IMR-90 (cell line): ENCODE results near the gene VPS39. TPM values are rescaled to one million over a fixed set of nuclear protein-coding genes. Genes with fewer than 3 reads are reported as not detected.

Experiments
- ATAC-seq: fragments of 200-7000 bp; cut with Tn5 transposase; 2 replicates; pipeline ENCODE4 v1.9.1; 2020; ENCODE audit warnings: low read depth, mild to moderate bottlenecking, moderate library complexity
- BruUV-seq: library from RNA; stranded (reverse); fragments of 400-500 nt; replicated peaks from 2 replicates; lab custom pipeline; 2021; lab: Mats Ljungman, UMichigan
- CTCF ChIA-PET: fragments of 300-600 bp; formaldehyde crosslinking; extraction: SDS; loops from one replicate; lab custom pipeline; 2021; ENCODE audit warnings: antibody characterized with exemption; lab: Yijun Ruan, JAX
- POLR2A ChIA-PET: fragments of 300-600 bp; sonication (Branson Sonifier 250); formaldehyde crosslinking; loops from one replicate; lab custom pipeline; 2022; ENCODE audit warnings: antibody characterized with exemption; ENCODE audit not compliant: unreplicated experiment; lab: Charles Lee
- DNase-seq: peaks from one replicate; pipeline ENCODE4 v3.0.0; 2013
- H2AFZ ChIP-seq: replicated peaks from 2 replicates; pipeline ENCODE3; 2013; ENCODE audit warnings: low read length, mild to moderate bottlenecking; ENCODE audit not compliant: poor library complexity
- H2AK5ac ChIP-seq: 2 replicates; pipeline ENCODE4 v1.6.1; 2013; ENCODE audit warnings: low read depth, low read length, inconsistent platforms
- H2AK9ac ChIP-seq: replicated peaks from 2 replicates; pipeline ENCODE3; 2013; ENCODE audit warnings: mild to moderate bottlenecking, low read depth, low read length, moderate library complexity; ENCODE audit not compliant: poor library complexity
- H2BK120ac ChIP-seq: 2 replicates; pipeline ENCODE4 v1.6.1; 2013; ENCODE audit warnings: low read depth, low read length, inconsistent platforms
- H2BK15ac ChIP-seq: 3 replicates; pipeline ENCODE4 v1.6.1; 2013; ENCODE audit warnings: low read depth, low read length, inconsistent platforms
- H2BK20ac ChIP-seq: 2 replicates; pipeline ENCODE4 v1.6.1; 2013; ENCODE audit warnings: low read depth, mild to moderate bottlenecking, inconsistent platforms, low read length, moderate library complexity
- H2BK5ac ChIP-seq: 2 replicates; pipeline ENCODE4 v1.6.1; 2013; ENCODE audit warnings: mild to moderate bottlenecking, low read depth, low read length, inconsistent platforms; ENCODE audit not compliant: poor library complexity, severe bottlenecking
- H3K14ac ChIP-seq: replicated peaks from 2 replicates; pipeline ENCODE4 v1.6.1; 2013; ENCODE audit warnings: low read depth, low read length, inconsistent platforms
- H3K18ac ChIP-seq: 2 replicates; pipeline ENCODE4 v1.6.1; 2013; ENCODE audit warnings: low read depth, low read length, control low read depth
- H3K23ac ChIP-seq: 2 replicates; pipeline ENCODE4 v1.6.1; 2013; ENCODE audit warnings: low read depth, low read length, inconsistent platforms
- H3K27ac ChIP-seq: 2 replicates; pipeline ENCODE4 v1.5.1; 2013; ENCODE audit warnings: mild to moderate bottlenecking, control low read depth, low read length; ENCODE audit not compliant: insufficient read depth
- H3K27me3 ChIP-seq: 2 replicates; pipeline ENCODE4 v1.6.1; 2013; ENCODE audit warnings: low read length; ENCODE audit not compliant: control insufficient read depth, insufficient read depth
- H3K36me3 ChIP-seq: 2 replicates; pipeline ENCODE4 v1.6.1; 2013; ENCODE audit warnings: low read length, mixed read lengths; ENCODE audit not compliant: control insufficient read depth, insufficient read depth
- H3K4ac ChIP-seq: 2 replicates; pipeline ENCODE4 v1.6.1; 2013; ENCODE audit warnings: low read depth, low read length, inconsistent platforms
- H3K4me1 ChIP-seq: 2 replicates; pipeline ENCODE4 v1.6.1; 2013; ENCODE audit warnings: low read length, mixed read lengths; ENCODE audit not compliant: control insufficient read depth, insufficient read depth
- H3K4me2 ChIP-seq: 2 replicates; pipeline ENCODE4 v1.6.1; 2013; ENCODE audit warnings: low read depth, mild to moderate bottlenecking, control low read depth, low read length, moderate library complexity
- H3K4me3 ChIP-seq: 2 replicates; pipeline ENCODE4 v1.5.1; 2013; ENCODE audit warnings: low read depth, mild to moderate bottlenecking, control low read depth, low read length, moderate library complexity; ENCODE audit not compliant: insufficient read depth
- H3K56ac ChIP-seq: 2 replicates; pipeline ENCODE4 v1.6.1; 2013; ENCODE audit warnings: low read length, inconsistent platforms; ENCODE audit not compliant: insufficient read depth; ENCODE audit errors: extremely low read depth
- H3K79me1 ChIP-seq, 2 experiments: 2 replicates each; pipeline ENCODE4 v1.6.1; 2013; ENCODE audit warnings: low read length in 2 of 2, inconsistent platforms in 1 of 2, low read depth in 1 of 2
- H3K9ac ChIP-seq: 2 replicates; pipeline ENCODE4 v1.6.1; 2013; ENCODE audit warnings: low read depth, low read length, control low read depth
- H3K9me1 ChIP-seq: 2 replicates; pipeline ENCODE4 v1.6.1; 2013; ENCODE audit warnings: low read length, inconsistent platforms; ENCODE audit not compliant: insufficient read depth
- H3K9me3 ChIP-seq: 2 replicates; pipeline ENCODE4 v1.6.1; 2013; ENCODE audit warnings: low read length; ENCODE audit not compliant: control insufficient read depth, insufficient read depth
- H4K20me1 ChIP-seq: 2 replicates; pipeline ENCODE4 v1.6.1; 2013; ENCODE audit warnings: low read length, inconsistent platforms; ENCODE audit not compliant: insufficient read depth
- H4K5ac ChIP-seq: 2 replicates; pipeline ENCODE4 v1.6.1; 2013; ENCODE audit warnings: mild to moderate bottlenecking, low read depth, low read length, control low read depth
- H4K8ac ChIP-seq, 2 experiments: 2 replicates each; pipeline ENCODE4 v1.6.1; 2013; ENCODE audit warnings: low read depth in 2 of 2, low read length in 2 of 2, control low read depth in 1 of 2, inconsistent platforms in 1 of 2
- H4K91ac ChIP-seq: 2 replicates; pipeline ENCODE4 v1.6.1; 2013; ENCODE audit warnings: low read depth, low read length, inconsistent platforms; ENCODE audit not compliant: insufficient read depth
- BHLHE40 ChIP-seq: fragments of 150-350 bp; IDR thresholded peaks from 2 replicates; pipeline ENCODE4 v1.6.1; 2016; ENCODE audit warnings: mild to moderate bottlenecking, low read depth, low read length
- CEBPB ChIP-seq: IDR thresholded peaks from 2 replicates; pipeline ENCODE4 v1.6.1; 2012; ENCODE audit warnings: low read depth, low read length, improper control_type of control experiment
- CHD1 ChIP-seq: IDR thresholded peaks from 2 replicates; pipeline ENCODE4 v1.6.1; 2012; ENCODE audit warnings: low read depth, low read length, improper control_type of control experiment
- MAFK ChIP-seq: IDR thresholded peaks from 2 replicates; pipeline ENCODE4 v1.6.1; 2012; ENCODE audit warnings: low read depth, low read length, improper control_type of control experiment
- MAZ ChIP-seq: IDR thresholded peaks from 2 replicates; pipeline ENCODE4 v1.6.1; 2012; ENCODE audit warnings: low read depth, mild to moderate bottlenecking, low read length, improper control_type of control experiment, moderate library complexity, borderline replicate concordance
- NFE2L2 ChIP-seq: fragments of 150-350 bp; IDR thresholded peaks from 2 replicates; pipeline ENCODE4 v1.6.1; 2016; ENCODE audit warnings: low read depth, mild to moderate bottlenecking, low read length
- RAD21 ChIP-seq: IDR thresholded peaks from 2 replicates; pipeline ENCODE4 v1.6.1; 2012; ENCODE audit warnings: low read length, improper control_type of control experiment
- RCOR1 ChIP-seq: IDR thresholded peaks from 2 replicates; pipeline ENCODE4 v1.6.1; 2012; ENCODE audit warnings: mild to moderate bottlenecking, low read length, improper control_type of control experiment; ENCODE audit not compliant: insufficient replicate concordance
- SMC3 ChIP-seq: fragments of 150-350 bp; IDR thresholded peaks from 2 replicates; pipeline ENCODE4 v1.6.1; 2016; ENCODE audit warnings: low read depth, mild to moderate bottlenecking, antibody characterized with exemption, low read length, moderate library complexity
- WGBS, 2 experiments: methylation state at CpG; one replicate each; pipeline versions ENCODE4 v1.1.5 to v1.1.7; 2013; ENCODE audit warnings: missing lambda C conversion rate in 2 of 2; ENCODE audit not compliant: insufficient read length in 1 of 2; ENCODE audit errors: extremely low coverage in 2 of 2; 5-methylcytosine and 5-hydroxymethylcytosine counted together
- dilution Hi-C: fragments of 300-500 bp; cut with HindIII; formaldehyde crosslinking; loops from one replicate; pipeline ENCODE4 v1.14.3; 2018; ENCODE audit warnings: low sequenced_read_pairs; ENCODE audit not compliant: unreplicated experiment
- in situ Hi-C: fragments of 300-500 bp; cut with MboI; formaldehyde crosslinking; loops from 3 replicates; pipeline ENCODE4 v1.14.3; 2019; ENCODE audit warnings: low sequenced_read_pairs, inconsistent platforms, mixed read lengths
- intact Hi-C: fragments of 100-400 bp; cut with micrococcal nuclease; formaldehyde crosslinking; loops from 2 replicates; pipeline ENCODE4 v1.10.0; 2022
- polyA plus RNA-seq, 3 experiments: library from polyadenylated mRNA; depleted of rRNA; stranded (reverse); fragments of >200 nt; gene quantifications; 2 replicates each; pipeline ENCODE4 v1.2.3, GENCODE V29; 2012; ENCODE audit warnings: low replicate concordance in 1 of 3
- total RNA-seq: library from RNA; depleted of rRNA; stranded (reverse); fragments of >200 nt; gene quantifications from 2 replicates; pipeline ENCODE4 v1.2.3, GENCODE V29; 2012
- TF ChIP-seq, protein P1 (sequence below): fragments of 150-350 bp; IDR thresholded peaks from 2 replicates; pipeline ENCODE4 v1.6.1; 2017; ENCODE audit warnings: mild to moderate bottlenecking, antibody characterized with exemption, low read length, low read depth
- TF ChIP-seq, protein P2 (sequence below): conservative IDR thresholded peaks from 2 replicates; pipeline ENCODE4 v1.5.1; 2012; ENCODE audit warnings: mild to moderate bottlenecking, low read depth, low read length, improper control_type of control experiment

VPS39 gene
- total and polyA plus RNA-seq, 2 of the 4 experiments (the other 2 are of a cell fraction) = 49.7 to 52.2 TPM

DNA sequence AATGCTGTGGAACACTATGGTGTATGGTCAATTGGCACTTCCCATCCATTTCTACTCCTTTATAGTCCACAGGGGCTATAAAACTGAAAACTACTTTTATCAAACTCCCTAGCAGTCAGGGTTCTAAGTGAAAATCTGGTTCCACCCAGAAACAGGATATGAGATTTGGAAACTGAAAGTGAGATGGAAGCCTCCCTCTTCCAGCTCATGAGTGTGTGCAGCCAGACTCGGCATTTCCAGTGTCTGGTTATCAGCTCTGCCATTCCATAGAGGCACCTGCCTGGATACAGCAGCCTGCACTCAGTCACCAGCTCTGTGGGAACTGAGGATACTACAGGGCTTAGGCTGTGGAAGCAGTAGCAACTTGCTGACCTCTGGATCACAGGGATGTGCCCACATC lies 37.0 kb downstream of the VPS39 start:
- ChIA-PET CTCF (no interaction called here), POLR2A (no interaction called here)
- H4K20me1 ChIP-seq = no peaks in the 10 kb centered on the region; the same call in 1 of the 2 replicates
- no peak overlapping the region for H3K4me3 ChIP-seq
- H4K8ac ChIP-seq = no peak overlapping the region
- H3K9me1 ChIP-seq = peaks cover 6% of the 10 kb centered on the region; the same call in 1 of the 2 replicates
- no peak overlapping the region for H2BK20ac ChIP-seq
- ATAC-seq (no peak), DNase-seq (no peak)
- H2BK15ac ChIP-seq = no peak overlapping the region
- no peak overlapping the region for H3K23ac ChIP-seq
- no peak for TF ChIP-seq BHLHE40
- TF ChIP-seq CHD1 = no peak
- TF ChIP-seq, protein P1, sequence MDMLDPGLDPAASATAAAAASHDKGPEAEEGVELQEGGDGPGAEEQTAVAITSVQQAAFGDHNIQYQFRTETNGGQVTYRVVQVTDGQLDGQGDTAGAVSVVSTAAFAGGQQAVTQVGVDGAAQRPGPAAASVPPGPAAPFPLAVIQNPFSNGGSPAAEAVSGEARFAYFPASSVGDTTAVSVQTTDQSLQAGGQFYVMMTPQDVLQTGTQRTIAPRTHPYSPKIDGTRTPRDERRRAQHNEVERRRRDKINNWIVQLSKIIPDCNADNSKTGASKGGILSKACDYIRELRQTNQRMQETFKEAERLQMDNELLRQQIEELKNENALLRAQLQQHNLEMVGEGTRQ = no peak
- no peak for TF ChIP-seq SMC3
- no peak for TF ChIP-seq CEBPB
- TF ChIP-seq RCOR1 = no peak
- no peak for TF ChIP-seq MAZ
- TF ChIP-seq MAFK = no peak
- no peak for TF ChIP-seq NFE2L2
- TF ChIP-seq, protein P2, sequence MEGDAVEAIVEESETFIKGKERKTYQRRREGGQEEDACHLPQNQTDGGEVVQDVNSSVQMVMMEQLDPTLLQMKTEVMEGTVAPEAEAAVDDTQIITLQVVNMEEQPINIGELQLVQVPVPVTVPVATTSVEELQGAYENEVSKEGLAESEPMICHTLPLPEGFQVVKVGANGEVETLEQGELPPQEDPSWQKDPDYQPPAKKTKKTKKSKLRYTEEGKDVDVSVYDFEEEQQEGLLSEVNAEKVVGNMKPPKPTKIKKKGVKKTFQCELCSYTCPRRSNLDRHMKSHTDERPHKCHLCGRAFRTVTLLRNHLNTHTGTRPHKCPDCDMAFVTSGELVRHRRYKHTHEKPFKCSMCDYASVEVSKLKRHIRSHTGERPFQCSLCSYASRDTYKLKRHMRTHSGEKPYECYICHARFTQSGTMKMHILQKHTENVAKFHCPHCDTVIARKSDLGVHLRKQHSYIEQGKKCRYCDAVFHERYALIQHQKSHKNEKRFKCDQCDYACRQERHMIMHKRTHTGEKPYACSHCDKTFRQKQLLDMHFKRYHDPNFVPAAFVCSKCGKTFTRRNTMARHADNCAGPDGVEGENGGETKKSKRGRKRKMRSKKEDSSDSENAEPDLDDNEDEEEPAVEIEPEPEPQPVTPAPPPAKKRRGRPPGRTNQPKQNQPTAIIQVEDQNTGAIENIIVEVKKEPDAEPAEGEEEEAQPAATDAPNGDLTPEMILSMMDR = no peak
- TF ChIP-seq RAD21 = no peak
- H3K4me2 ChIP-seq = no peak overlapping the region
- no peak overlapping the region for H3K14ac ChIP-seq
- BruUV-seq = no TSS peak
- H2AK9ac ChIP-seq = no peak overlapping the region
- H4K91ac ChIP-seq = no peak overlapping the region
- no peak overlapping the region for H3K9ac ChIP-seq
- no peak overlapping the region for H3K18ac ChIP-seq
- no peak overlapping the region for H2BK120ac ChIP-seq
- no peak overlapping the region for H3K27ac ChIP-seq
- no peak overlapping the region for H2BK5ac ChIP-seq
- no peak overlapping the region for H2AK5ac ChIP-seq
- H3K79me1 ChIP-seq = peaks cover 0 to 8% of the 10 kb centered on the region in 2 experiments; a peak in 3 of 4 replicates
- dilution Hi-C loops = no loop called here
- intact Hi-C loops = no loop called here
- in situ Hi-C loops = no loop called here
- H3K27me3 ChIP-seq = no peaks in the 10 kb centered on the region
- H3K9me3 ChIP-seq = no peaks in the 10 kb centered on the region
- WGBS, 2 experiments = 100% methylated on average over 1 of the region's 1 CpG; no CpG with 5 or more reads in 1 of the 2 experiments
- H2AFZ ChIP-seq = no peak overlapping the region
- H3K56ac ChIP-seq = no peak overlapping the region
- H3K4ac ChIP-seq = no peak overlapping the region
- no peaks in the 10 kb centered on the region for H3K4me1 ChIP-seq
- peaks cover 58% of the 10 kb centered on the region for H3K36me3 ChIP-seq
- no peak overlapping the region for H4K5ac ChIP-seq
